Neuronal stem cell (in vitro differentiated cells): ENCODE results near the gene MAD1L1.

Source experiments
- DNase-seq: peaks from one replicate; pipeline ENCODE4 v3.0.0-alpha.2; 2013; ENCODE audit warnings: low spot score
- H2AFZ ChIP-seq: one replicate; pipeline ENCODE4 v1.6.1; 2013; ENCODE audit warnings: mild to moderate bottlenecking, low read length, inconsistent platforms
- H2AK5ac ChIP-seq: 2 replicates; pipeline ENCODE4 v1.6.1; 2013; ENCODE audit warnings: low read depth, mild to moderate bottlenecking, inconsistent platforms, low read length, moderate library complexity, mixed read lengths
- H2BK120ac ChIP-seq: 2 replicates; pipeline ENCODE4 v1.6.1; 2013; ENCODE audit warnings: low read depth, mild to moderate bottlenecking, inconsistent platforms, low read length, moderate library complexity, mixed read lengths
- H2BK12ac ChIP-seq: one replicate; pipeline ENCODE4 v1.6.1; 2013; ENCODE audit warnings: low read length, inconsistent platforms
- H2BK15ac ChIP-seq: 2 replicates; pipeline ENCODE4 v1.6.1; 2013; ENCODE audit warnings: mild to moderate bottlenecking, low read length, inconsistent platforms, mixed read lengths
- H2BK5ac ChIP-seq: one replicate; pipeline ENCODE4 v1.6.1; 2013; ENCODE audit warnings: inconsistent platforms, mild to moderate bottlenecking, low read length, moderate library complexity
- H3K14ac ChIP-seq: one replicate; pipeline ENCODE4 v1.6.1; 2013; ENCODE audit warnings: low read length, inconsistent platforms
- H3K18ac ChIP-seq: 2 replicates; pipeline ENCODE4 v1.6.1; 2013; ENCODE audit warnings: low read length, inconsistent platforms
- H3K23ac ChIP-seq: 2 replicates; pipeline ENCODE4 v1.6.1; 2013; ENCODE audit warnings: low read depth, mild to moderate bottlenecking, mixed read lengths, low read length, inconsistent platforms; ENCODE audit not compliant: poor library complexity
- H3K27ac ChIP-seq: replicated peaks from 3 replicates; pipeline ENCODE4 v1.5.1; 2013; ENCODE audit warnings: low read length, inconsistent platforms
- H3K27me3 ChIP-seq, 3 experiments: 2 replicates each; pipeline ENCODE4 v1.6.1; 2013; ENCODE audit warnings: low read length in 3 of 3, mild to moderate bottlenecking in 2 of 3, inconsistent platforms in 1 of 3, low read depth in 1 of 3, mixed read lengths in 1 of 3, moderate library complexity in 1 of 3; ENCODE audit not compliant: control insufficient read depth in 3 of 3, insufficient read depth in 3 of 3
- H3K36me3 ChIP-seq, 2 donors: replicated peaks in 1 of 2; 2 replicates each; pipeline ENCODE4 v1.6.1; 2013; ENCODE audit warnings: low read length in 2 of 2; ENCODE audit not compliant: control insufficient read depth in 2 of 2, insufficient read depth in 2 of 2
- H3K4ac ChIP-seq: 2 replicates; pipeline ENCODE4 v1.6.1; 2013; ENCODE audit warnings: inconsistent platforms, mild to moderate bottlenecking, low read length, moderate library complexity
- H3K4me1 ChIP-seq, 2 donors: 1 replicate in 1 of 2; 2 replicates in 1 of 2; pipeline ENCODE4 v1.6.1; 2013; ENCODE audit warnings: low read length in 2 of 2, low read depth in 1 of 2; ENCODE audit not compliant: control insufficient read depth in 2 of 2, insufficient read depth in 1 of 2
- H3K4me2 ChIP-seq: one replicate; pipeline ENCODE4 v1.6.1; 2013; ENCODE audit warnings: mild to moderate bottlenecking, low read length, inconsistent platforms; ENCODE audit not compliant: insufficient read depth, poor library complexity, severe bottlenecking
- H3K4me3 ChIP-seq, 2 donors: 2 replicates each; pipeline ENCODE4 v1.5.1; 2013; ENCODE audit warnings: low read length in 2 of 2, mild to moderate bottlenecking in 2 of 2, inconsistent platforms in 1 of 2, moderate library complexity in 1 of 2
- H3K79me1 ChIP-seq: one replicate; pipeline ENCODE4 v1.6.1; 2013; ENCODE audit warnings: low read depth, mild to moderate bottlenecking, inconsistent platforms, low read length, moderate library complexity
- H3K9ac ChIP-seq: one replicate; pipeline ENCODE4 v1.6.1; 2013; ENCODE audit warnings: mild to moderate bottlenecking, low read depth, low read length, inconsistent platforms; ENCODE audit not compliant: poor library complexity
- H3K9me3 ChIP-seq, 2 donors: replicated peaks in 1 of 2; 2 replicates each; pipeline versions ENCODE3 to v1.6.1; 2013; ENCODE audit warnings: low read length in 2 of 2, mild to moderate bottlenecking in 2 of 2, inconsistent platforms in 1 of 2, low read depth in 1 of 2, mixed read lengths in 1 of 2, moderate library complexity in 1 of 2; ENCODE audit not compliant: control insufficient read depth in 2 of 2, insufficient read depth in 1 of 2
- H4K8ac ChIP-seq: one replicate; pipeline ENCODE4 v1.6.1; 2013; ENCODE audit warnings: low read depth, mild to moderate bottlenecking, inconsistent platforms, low read length, moderate library complexity
- H4K91ac ChIP-seq: one replicate; pipeline ENCODE4 v1.6.1; 2013; ENCODE audit warnings: low read length, low read depth, mild to moderate bottlenecking, inconsistent platforms; ENCODE audit not compliant: poor library complexity
- WGBS, 2 donors: extraction: QIAGEN DNeasy Blood & Tissue Kit; methylation state at CpG; one replicate each; pipeline ENCODE4 v1.1.7; 2013; ENCODE audit warnings: missing lambda C conversion rate in 2 of 2, mixed read lengths in 1 of 2; ENCODE audit not compliant: insufficient read length in 2 of 2, insufficient replicate concordance in 1 of 2; ENCODE audit errors: extremely low coverage in 2 of 2; 5-methylcytosine and 5-hydroxymethylcytosine counted together

The MAD1L1 gene

DNA sequence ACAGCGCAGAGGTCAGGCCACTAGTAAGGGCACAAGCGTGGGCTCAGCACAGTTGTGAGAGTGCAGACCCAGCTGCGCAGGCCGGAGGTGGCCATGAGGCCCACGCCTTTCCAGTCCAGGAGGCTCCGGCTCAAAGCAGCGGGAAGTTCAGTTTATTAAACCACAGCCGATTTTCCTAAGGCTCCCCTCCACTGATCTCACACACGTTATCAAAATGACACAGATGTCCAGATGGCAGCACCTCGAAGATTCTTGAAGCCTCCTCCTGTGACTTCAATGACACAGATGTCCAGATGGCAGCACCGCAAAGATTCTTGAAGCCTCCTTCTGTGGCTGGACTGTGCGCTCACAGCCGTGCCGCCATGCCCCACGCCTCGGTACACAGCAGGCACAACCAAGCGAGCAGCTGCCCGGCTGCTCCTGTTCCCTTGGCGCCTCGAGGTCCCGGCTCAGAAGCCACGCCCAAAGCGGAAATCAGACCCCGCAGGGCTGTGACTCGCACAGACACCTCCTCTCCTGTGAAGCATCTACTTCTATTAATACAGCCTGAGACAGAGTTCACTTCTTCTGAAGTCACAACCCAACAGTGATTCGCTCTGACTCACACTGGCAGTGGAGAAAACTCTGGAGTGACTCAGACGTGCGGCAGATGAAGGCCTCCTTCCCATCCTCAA is 122.7 kb downstream of the MAD1L1 start:
- peaks cover 54 to 59% of the 10 kb centered on the region in 2 donors for H3K4me1 ChIP-seq
- H3K9me3 ChIP-seq, result no peaks in the 10 kb centered on the region
- H2AK5ac ChIP-seq, result no peak overlapping the region
- H3K23ac ChIP-seq, result no peak overlapping the region
- no peak overlapping the region for H2BK120ac ChIP-seq
- H3K14ac ChIP-seq, result no peak overlapping the region
- H2BK15ac ChIP-seq, result no peak overlapping the region
- H4K8ac ChIP-seq, result no peak overlapping the region
- H3K18ac ChIP-seq, result peak overlapping the region; percentile 22
- peaks cover 0 to 10% of the 10 kb centered on the region in 2 donors for H3K36me3 ChIP-seq
- H3K4ac ChIP-seq, result no peak overlapping the region
- H3K4me2 ChIP-seq, result no peak overlapping the region
- H2BK5ac ChIP-seq, result no peak overlapping the region
- no peak overlapping the region for H3K27ac ChIP-seq
- H3K27me3 ChIP-seq, result no peaks in the 10 kb centered on the region
- H3K9ac ChIP-seq, result peak overlapping the region; percentile 67
- H2AFZ ChIP-seq, result no peak overlapping the region
- H3K4me3 ChIP-seq, result no peak overlapping the region
- H4K91ac ChIP-seq, result no peak overlapping the region
- no peak for DNase-seq
- no CpG with 5 or more reads among the region's 28 CpGs for WGBS, 2 donors
- H3K79me1 ChIP-seq, result peaks cover 3% of the 10 kb centered on the region
- peak overlapping the region; percentile 77 for H2BK12ac ChIP-seq

DNA sequence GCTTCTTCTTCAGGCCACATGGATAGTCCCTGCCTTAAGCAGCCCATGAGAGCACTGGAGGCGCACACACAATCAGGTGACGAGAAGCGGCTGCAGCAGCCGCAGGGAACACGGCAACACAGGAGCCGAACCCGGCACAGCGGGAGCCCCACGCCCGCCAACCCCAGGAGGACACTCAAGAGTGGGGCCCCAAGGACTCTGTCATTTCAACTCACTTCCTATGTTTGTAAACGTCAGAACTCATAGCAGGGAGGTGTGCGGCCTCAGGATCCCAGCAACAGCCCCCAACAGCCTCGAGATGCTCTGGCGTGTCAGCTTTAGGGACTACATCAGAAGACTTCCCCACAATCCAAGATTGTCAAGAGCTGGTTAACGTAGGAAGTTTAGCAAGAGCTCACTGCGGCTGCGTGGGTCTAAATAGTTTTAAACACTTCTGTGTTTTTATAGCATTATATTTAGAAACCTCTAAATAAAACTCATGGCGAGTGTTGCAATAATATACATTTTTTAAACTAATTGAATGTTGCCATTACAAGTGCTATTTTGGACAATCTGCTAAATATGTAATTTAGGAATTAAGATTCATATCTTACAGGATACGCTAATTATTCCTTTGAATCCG is 123.4 kb downstream of the MAD1L1 start:
- peak overlapping the region; percentile 3 for H2BK15ac ChIP-seq

DNA sequence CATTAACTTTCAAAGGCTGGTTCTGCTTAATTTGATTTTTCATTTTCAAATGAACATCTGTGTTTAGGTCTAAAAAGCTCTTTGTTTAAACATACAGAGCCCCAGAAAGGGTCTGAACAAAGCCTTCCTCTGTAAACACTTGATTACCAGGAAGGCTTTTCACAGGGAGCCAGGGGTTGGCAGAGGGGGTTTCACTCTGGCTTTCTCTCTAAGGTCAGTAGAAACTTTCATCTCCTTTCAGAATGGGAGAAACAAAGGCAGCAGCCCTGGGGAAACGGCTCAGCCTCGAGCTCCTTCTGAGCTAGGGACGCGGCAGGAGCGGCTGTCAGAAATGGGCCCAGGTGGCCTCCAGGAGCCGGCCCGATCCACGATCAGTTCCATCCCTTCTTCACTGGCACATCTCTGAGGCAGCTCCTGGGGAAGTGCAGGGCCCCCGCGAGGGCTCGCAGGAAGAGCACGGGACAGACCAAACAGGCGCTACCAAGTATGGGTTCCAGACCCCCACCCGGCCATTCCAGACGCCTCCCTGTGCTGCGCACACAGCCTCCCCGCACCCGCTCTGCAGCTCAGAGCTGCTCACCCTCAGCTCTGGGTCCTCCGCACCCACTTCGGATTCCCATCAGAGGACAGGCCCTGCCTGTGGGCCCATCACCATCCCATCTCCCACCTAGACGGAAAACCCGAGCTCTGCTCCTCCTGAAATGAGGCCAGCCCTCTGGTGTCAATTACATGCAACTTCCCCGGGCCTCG is 124.1 kb downstream of the MAD1L1 start:
- Histone ChIP-seq H2BK120ac (peak overlapping the region; percentile 73), H3K4me2 (peak overlapping the region; percentile 40), H4K91ac (peak overlapping the region; percentile 54), H3K18ac (peak overlapping the region; percentile 77), H3K9ac (no peak overlapping the region), H4K8ac (peak overlapping the region; percentile 73), H2BK5ac (peak overlapping the region; percentile 62), H3K4ac (no peak overlapping the region), H3K36me3 (peaks cover 0 to 2% of the 10 kb centered on the region in 2 donors), H2BK15ac (peak overlapping the region; percentile 3), H3K4me1 (peaks cover 61 to 69% of the 10 kb centered on the region in 2 donors), H3K27me3 (no peaks in the 10 kb centered on the region), H3K23ac (no peak overlapping the region), H3K14ac (peak overlapping the region; percentile 42), H3K4me3 (no peak overlapping the region), H2AK5ac (peak overlapping the region; percentile 92), H3K79me1 (peaks cover 3% of the 10 kb centered on the region), H3K9me3 (no peaks in the 10 kb centered on the region), H2AFZ (peak overlapping the region; percentile 66), H2BK12ac (peak overlapping the region; percentile 87), H3K27ac (peak overlapping the region; percentile 85)
- DNase-seq, result peak; percentile 57
- no CpG with 5 or more reads among the region's 24 CpGs for WGBS, 2 donors

More for the DNA sequence above, 123.4 kb downstream of the MAD1L1 start:
- no peak for DNase-seq
- Histone ChIP-seq H3K9me3 (no peaks in the 10 kb centered on the region), H3K23ac (no peak overlapping the region), H3K36me3 (peaks cover 0 to 9% of the 10 kb centered on the region in 2 donors), H2BK12ac (peak overlapping the region; percentile 87), H3K79me1 (peaks cover 3% of the 10 kb centered on the region), H2BK120ac (peak overlapping the region; percentile 73), H3K4me2 (no peak overlapping the region), H2BK5ac (peak overlapping the region; percentile 62), H3K4me1 (peaks cover 57 to 65% of the 10 kb centered on the region in 2 donors), H3K18ac (peak overlapping the region; percentile 77), H2AK5ac (peak overlapping the region; percentile 92), H4K8ac (no peak overlapping the region), H3K9ac (no peak overlapping the region), H3K14ac (peak overlapping the region; percentile 42), H4K91ac (peak overlapping the region; percentile 54), H3K27ac (peak overlapping the region; percentile 85), H3K4ac (no peak overlapping the region), H3K27me3 (no peaks in the 10 kb centered on the region), H3K4me3 (no peak overlapping the region), H2AFZ (no peak overlapping the region)
- WGBS, 2 donors, result no CpG with 5 or more reads among the region's 20 CpGs

DNA sequence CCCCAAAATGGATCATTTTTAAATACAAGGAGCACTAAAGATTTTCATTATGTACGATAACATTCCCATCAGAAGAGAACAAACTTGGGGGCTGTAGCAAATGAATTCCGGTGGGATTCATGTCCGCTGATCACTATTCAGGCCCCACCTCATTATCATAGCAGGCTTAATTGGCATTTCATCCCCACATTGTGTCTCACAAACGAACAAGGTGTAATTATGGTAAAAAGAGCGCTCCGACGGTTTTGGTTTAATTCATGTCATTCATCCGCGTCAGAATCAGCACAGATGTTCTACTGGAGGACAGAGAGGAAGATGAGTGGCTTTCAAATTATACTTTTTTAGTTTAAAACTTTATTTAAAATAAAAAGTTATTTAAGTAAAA is 124.7 kb downstream of the MAD1L1 start:
- H3K4me1 ChIP-seq, result peaks cover 64 to 69% of the 10 kb centered on the region in 2 donors
- H3K4me3 ChIP-seq, result no peak overlapping the region
- H3K4ac ChIP-seq, result no peak overlapping the region
- H2BK5ac ChIP-seq, result peak overlapping the region; percentile 62
- H3K14ac ChIP-seq, result no peak overlapping the region
- H2BK120ac ChIP-seq, result no peak overlapping the region
- no peaks in the 10 kb centered on the region for H3K36me3 ChIP-seq
- H3K4me2 ChIP-seq, result no peak overlapping the region
- no peak overlapping the region for H2BK12ac ChIP-seq
- H4K8ac ChIP-seq, result no peak overlapping the region
- H2AFZ ChIP-seq, result no peak overlapping the region
- no peak overlapping the region for H2AK5ac ChIP-seq
- no peak overlapping the region for H3K27ac ChIP-seq
- no peak overlapping the region for H3K23ac ChIP-seq
- H3K27me3 ChIP-seq, result no peaks in the 10 kb centered on the region
- H3K79me1 ChIP-seq, result peaks cover 7% of the 10 kb centered on the region
- DNase-seq, result no peak
- no peak overlapping the region for H3K18ac ChIP-seq
- H3K9me3 ChIP-seq, result no peaks in the 10 kb centered on the region
- H3K9ac ChIP-seq, result no peak overlapping the region
- no peak overlapping the region for H4K91ac ChIP-seq
- no peak overlapping the region for H2BK15ac ChIP-seq
- no CpG with 5 or more reads among the region's 9 CpGs for WGBS, 2 donors
